HG03097 (cell line): ENCODE measurements around the gene SLC27A2.
"Not testable (repeated sequence)": the region's sequence is repeated elsewhere in the genome, so short reads cannot be mapped to it uniquely, and the experiment has no call there.

Source experiments
- ATAC-seq: cut with Tn5 transposase; IDR thresholded peaks from one replicate; pipeline ENCODE4 v1.9.1; 2021; ENCODE audit not compliant: unreplicated experiment, low FRiP score

Gene SLC27A2

GRCh38 chr15:50162969-50163718 is 18.9 kb upstream of the SLC27A2 start:
- ATAC-seq, result no peak

GRCh38 chr15:50163719-50164410 is 18.1 kb upstream of the SLC27A2 start:
- ATAC-seq, result no peak

- ATAC-seq, result no peak
Measured at GRCh38 chr15:50164458-50164857, 17.5 kb upstream of the SLC27A2 start.

GRCh38 chr15:50166216-50166615 is 15.8 kb upstream of the SLC27A2 start:
- ATAC-seq, result no peak

- no peak for ATAC-seq
Measured at GRCh38 chr15:50167110-50167509, 14.9 kb upstream of the SLC27A2 start.

- no peak for ATAC-seq
Measured at GRCh38 chr15:50168379-50168778, 13.6 kb upstream of the SLC27A2 start.

GRCh38 chr15:50168783-50169411 is 13.1 kb upstream of the SLC27A2 start:
- ATAC-seq, result no peak

GRCh38 chr15:50172360-50172895 is 9.6 kb upstream of the SLC27A2 start:
- not testable (repeated sequence) for ATAC-seq

- ATAC-seq, result no peak
Measured at GRCh38 chr15:50176869-50177268, 5.1 kb upstream of the SLC27A2 start.

- no peak for ATAC-seq
Measured at GRCh38 chr15:50180091-50180490, 1.9 kb upstream of the SLC27A2 start.

GRCh38 chr15:50180582-50180981 is 1.4 kb upstream of the SLC27A2 start:
- no peak for ATAC-seq

- no peak for ATAC-seq
Measured at GRCh38 chr15:50181201-50181968, 611 bp upstream of the SLC27A2 start.

- ATAC-seq, result no peak
Measured at GRCh38 chr15:50182219-50183013, 420 bp downstream of the SLC27A2 start.

- no peak for ATAC-seq
Measured at GRCh38 chr15:50183112-50183794, 1.3 kb downstream of the SLC27A2 start.

- no peak for ATAC-seq
Measured at GRCh38 chr15:50184863-50185504, 3.0 kb downstream of the SLC27A2 start.

- ATAC-seq, result no peak
Measured at GRCh38 chr15:50186090-50186489, 4.1 kb downstream of the SLC27A2 start.

- no peak for ATAC-seq
Measured at GRCh38 chr15:50186752-50187151, 4.8 kb downstream of the SLC27A2 start.

- no peak for ATAC-seq
Measured at GRCh38 chr15:50187525-50187924, 5.5 kb downstream of the SLC27A2 start.

GRCh38 chr15:50187997-50188396 is 6.0 kb downstream of the SLC27A2 start:
- ATAC-seq, result no peak
